SK-N-MC (cell line): Measurements from ENCODE around the gene FBLN2.

ENCODE experiments used
- EZH2 ChIP-seq: fragments of 200-600 bp; sonication (generic); IDR thresholded peaks from one replicate; pipeline ENCODE4 v1.6.1; 2017; ENCODE audit warnings: antibody characterized with exemption
- FOXP2 ChIP-seq: optimal IDR thresholded peaks from 2 replicates; pipeline ENCODE3; 2011; ENCODE audit warnings: mild to moderate bottlenecking, moderate library complexity; ENCODE audit not compliant: insufficient read depth; ENCODE audit errors: extremely low read length, control extremely low read depth
- POLR2AphosphoS5 ChIP-seq: IDR thresholded peaks from 2 replicates; pipeline ENCODE4 v1.6.1; 2012; ENCODE audit warnings: mild to moderate bottlenecking, low read depth, low read length, borderline replicate concordance

GRCh38 chr3:13533885-13534301 is 15.0 kb upstream of the FBLN2 start:
- TF ChIP-seq EZH2 = no peak
- no peak for TF ChIP-seq POLR2AphosphoS5
- TF ChIP-seq FOXP2 = no peak
